Non-pigmented ciliary epithelial cell (primary cell): ENCODE measurements around the gene GRAMD4.

Source experiments
- DNase-seq: peaks from one replicate; pipeline ENCODE4 v3.0.0-alpha.2; 2010; ENCODE audit warnings: low read depth

The GRAMD4 gene

DNA sequence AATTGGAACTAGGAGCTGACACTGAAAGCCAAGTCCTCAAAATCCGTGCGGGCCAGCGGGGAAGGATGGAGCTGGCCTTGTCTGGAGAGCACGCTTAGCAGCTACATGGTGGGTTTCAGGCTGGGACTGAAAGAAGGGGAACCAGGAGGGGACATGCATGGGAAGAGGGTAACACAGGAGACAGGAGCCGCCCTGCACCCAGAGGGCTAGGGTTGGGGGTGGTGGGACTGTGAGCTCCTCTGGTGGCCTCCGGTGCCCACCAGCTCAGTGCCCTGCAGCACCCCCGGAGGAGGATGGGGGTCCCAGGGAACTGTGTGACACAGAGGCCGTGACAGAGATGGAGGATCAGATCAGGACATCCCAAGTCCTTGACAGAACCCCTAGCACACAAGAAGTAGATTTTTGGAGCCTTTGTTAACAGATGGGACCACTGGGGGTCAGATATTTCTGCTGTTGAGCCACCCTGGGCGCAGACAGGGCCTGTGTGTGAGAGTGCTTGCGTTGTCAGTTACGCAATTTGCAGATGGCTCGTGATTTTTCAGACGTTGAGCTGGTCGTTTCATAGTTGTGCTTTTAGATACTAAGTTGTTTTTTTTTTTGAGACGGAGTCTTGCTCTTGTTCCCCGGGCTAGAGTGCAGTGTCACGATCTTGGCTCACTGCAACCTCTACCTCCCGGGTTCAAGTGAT is 21.3 kb upstream of the GRAMD4 start:
- no peak for DNase-seq

DNA sequence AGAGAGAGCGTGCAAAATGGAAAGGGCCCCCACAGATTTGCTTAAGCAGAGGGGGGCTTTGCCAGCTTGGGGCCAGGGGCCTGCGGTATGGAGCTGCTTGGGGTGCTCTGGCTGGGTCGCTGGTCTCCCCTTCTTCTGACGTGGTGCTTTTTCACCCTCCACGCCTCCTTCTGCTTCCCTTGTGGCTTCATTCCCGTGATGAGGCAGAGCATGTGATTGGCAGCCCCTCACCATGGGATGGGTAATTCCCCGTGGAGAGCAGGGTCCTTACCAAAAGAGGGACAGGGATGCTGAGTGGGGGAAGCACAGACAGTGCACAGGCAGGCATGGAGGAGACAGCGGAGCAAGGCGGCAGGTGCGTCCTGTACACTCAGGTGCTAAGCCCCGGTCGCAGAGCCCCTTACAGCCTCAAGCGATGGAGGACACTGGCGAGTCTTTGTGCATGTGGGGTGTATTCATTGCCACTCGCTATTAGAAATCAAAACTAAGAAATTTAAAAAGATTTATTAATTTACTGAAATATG is 19.9 kb upstream of the GRAMD4 start:
- no peak for DNase-seq

DNA sequence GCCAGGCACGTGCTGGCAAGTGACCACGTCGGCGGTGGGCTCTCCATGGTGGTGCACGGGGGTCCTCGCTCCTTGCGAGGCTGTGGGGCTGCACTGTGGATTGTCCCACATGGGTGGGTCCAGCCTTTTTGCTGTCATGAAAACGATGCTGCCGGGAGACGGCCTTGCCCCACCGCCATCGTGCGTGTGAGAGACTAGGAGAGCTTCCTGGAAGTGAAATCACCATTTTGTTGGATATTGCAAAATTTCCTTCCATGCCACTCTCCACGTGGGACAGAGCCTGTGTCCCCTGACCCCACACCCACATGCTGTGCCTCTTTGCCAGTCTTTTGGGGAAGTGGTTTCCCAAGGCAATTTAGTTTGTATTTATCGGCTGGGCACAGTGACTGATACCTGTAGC is 18.2 kb upstream of the GRAMD4 start:
- DNase-seq, result no peak

DNA sequence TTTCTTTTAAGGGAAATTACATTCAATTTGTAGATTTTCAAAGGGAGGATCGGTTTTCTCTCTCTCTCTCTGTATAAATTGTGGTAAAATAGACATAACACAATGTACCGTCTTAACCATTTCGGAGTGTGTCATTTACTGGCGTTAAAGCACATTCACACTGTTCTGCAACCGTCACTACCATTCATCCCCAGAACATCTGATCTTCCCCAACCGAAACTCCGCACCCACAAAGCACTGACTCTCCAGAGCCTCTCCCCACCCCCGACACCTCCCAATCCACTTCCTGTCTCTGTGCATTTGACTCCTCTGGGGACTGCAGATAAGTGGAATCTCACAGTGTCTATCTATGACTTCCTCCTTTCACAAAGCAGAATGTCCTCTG is 15.9 kb upstream of the GRAMD4 start:
- DNase-seq, result no peak

DNA sequence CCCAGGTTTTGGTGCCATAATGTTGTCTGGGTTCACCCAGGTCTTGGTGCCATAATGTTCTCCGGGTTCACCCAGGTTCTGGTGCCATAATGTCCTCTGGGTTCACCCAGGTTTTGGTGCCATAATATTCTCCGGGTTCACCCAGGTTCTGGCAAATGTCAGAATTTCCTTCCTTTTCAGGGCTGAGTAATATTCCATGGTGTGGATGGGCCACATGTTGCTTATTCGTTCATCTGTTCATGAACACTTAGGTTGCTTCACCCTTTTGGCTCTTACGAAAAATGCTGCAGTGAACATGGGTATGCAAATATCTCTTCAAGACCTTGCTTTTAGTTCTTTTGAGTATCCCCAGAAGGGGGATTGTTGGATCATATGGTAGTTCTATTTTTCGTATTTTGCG is 15.1 kb upstream of the GRAMD4 start:
- DNase-seq, result no peak

DNA sequence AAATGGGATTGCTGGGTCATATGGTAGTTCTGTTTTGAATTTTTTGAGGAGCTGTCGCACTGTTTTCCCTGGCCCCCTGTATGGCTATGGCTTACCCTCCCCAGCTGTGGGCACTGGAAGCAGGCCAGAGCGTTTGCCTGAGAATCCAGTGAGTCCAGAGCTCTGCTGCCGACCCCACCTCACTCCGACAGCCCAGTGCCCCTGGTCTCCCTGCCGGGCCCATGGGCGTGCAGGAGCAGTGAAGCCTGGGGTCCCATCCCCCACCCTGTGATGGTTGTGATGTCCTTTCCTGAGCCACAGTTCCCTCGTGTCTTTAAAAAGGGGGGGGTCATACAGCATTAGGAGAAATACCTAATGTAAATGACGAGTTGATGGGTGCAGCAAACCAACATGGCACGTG is 13.3 kb upstream of the GRAMD4 start:
- no peak for DNase-seq

DNA sequence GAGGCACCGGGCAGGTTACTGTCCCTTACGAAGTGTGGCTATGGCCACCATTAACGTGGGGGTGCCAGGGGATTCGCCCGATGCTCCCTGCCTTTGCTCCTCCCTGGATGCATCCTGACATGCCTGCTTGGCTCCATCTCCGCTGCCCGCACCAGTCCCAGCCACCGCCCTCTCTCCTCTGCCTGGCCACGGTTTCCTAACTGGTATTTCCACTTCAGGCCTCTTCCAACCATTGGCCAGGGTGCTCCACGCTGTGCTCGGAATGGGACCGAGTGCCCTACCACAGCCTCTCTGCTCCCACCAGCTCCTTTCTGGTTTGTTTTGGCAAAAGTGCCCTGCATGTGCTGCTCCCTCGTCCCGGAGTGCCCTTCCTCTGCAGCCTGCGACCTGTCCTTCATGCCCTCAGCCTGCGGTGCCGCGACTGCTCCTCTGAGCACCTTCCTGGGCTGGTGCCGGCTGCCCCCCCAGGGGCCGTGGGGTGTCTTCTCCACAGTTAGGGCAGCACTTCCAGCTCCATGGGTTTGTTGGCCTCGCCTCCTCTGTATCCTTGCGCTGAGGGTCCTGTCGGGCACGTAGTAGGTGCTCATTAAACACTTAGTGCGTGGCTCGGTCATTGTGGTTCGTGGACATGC is 12.6 kb upstream of the GRAMD4 start:
- no peak for DNase-seq

DNA sequence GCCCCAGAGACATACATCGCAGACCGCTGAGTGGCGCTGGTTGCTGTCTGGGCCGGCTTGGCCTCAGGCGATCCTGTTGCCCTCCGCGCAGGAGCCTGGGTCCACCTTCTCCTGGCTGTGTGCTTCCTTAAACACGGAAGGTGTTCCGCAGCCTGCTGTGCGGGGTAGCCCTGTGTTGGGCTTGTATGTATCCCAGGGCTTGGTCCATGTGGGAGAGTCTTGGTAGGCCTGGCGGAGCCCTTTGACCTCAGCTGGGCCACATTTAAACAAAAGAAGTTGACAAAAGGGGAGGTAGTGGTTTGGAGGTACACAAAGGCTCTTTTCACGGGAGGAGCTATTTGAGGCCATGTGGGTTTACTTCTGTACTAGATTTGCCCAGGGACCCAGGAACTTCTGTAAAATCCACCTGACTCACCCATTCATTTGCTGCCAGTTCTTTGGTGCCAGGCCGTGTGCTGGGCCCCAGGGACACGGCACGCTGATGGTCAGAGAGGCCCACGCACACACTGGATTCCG is 11.0 kb upstream of the GRAMD4 start:
- DNase-seq, result no peak

DNA sequence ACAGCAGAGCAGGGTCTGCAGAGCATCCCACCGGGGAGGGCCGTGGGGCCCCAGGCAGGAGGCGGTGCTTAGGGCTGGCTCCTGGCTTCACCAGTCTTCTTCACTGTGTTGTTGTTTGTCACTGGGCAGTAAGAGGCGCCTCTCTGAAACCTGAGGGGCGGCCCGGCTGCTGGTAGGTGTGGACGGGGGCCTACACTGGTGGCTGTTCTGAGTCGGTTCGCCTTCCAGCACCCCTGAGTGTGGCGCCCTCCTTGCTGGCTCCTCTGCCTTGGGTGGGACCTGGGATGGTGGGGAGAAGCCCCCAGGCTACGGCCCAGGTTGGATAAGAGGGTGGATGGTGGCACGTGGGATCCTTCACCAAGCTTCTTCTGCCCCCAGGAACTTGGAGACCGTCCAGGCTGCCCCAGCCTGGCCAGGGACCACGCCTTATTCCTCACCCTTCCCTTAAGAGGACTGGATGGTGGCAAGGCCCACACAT is 10.4 kb upstream of the GRAMD4 start:
- no peak for DNase-seq

DNA sequence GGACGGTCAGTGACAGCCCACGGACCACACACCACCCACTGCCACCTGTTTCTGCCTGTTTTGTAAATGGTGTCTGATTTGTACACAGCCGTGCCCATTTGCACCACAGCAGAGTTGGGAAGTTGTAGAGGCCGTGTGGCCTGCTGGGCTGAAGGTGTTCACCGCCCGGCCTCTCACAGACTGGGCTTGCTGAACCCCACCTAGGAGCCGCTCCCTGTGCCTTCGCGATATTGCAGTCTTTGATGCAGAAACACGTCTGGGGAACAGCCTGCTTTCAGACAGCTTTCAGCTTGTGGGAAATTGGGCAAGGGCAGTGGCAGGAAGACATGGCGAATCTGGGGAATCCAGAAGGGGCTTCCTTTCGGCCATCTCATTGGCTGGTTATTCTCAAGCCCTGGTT is 9.8 kb upstream of the GRAMD4 start:
- no peak for DNase-seq

DNA sequence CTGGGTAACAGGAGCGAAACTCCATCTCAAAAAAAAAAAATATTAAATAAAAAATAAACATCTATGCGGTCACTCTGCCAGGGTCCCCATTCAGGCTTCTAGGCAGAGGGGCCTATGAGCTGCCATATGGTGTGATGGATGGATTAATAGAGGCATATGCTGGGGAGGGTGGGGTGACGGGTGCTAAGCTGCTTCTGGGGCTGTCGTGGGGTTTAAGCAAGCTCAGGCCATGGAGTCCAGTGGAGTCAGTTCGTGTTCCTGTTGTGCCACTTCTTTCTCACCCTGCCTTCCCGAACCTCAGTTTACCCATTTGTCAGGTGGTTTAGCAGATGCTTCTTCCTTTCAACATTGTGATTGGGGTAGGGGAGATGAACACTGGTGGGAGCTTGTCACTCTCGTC is 9.0 kb upstream of the GRAMD4 start:
- no peak for DNase-seq

DNA sequence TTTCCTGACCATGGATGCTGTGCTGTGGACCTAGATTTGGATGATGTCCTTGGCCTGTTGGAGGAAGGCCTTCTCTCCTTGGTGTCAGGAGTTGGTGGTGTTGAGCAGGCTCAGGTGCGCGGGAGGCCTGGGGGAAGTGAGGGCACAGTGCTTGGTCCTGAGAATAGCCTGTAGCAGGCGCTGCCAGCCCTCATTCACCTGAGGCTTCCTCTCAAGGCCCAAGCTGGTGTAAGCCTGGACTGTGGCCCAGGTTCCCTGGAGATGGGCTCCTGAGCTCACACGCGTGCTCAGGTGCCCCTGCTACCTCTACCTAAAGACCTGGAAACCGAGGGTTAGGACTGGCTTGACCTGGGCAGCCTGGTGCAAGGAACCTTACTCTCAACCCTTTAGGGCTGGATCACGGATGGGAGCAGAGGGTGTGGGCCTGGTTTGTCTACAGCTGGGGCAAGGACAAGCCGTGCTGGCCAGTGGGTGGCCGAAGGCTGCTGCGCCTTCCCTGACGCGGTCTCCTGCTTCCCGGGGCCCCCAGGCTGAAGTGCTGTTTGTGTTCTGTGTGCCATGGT is 7.8 kb upstream of the GRAMD4 start:
- no peak for DNase-seq

DNA sequence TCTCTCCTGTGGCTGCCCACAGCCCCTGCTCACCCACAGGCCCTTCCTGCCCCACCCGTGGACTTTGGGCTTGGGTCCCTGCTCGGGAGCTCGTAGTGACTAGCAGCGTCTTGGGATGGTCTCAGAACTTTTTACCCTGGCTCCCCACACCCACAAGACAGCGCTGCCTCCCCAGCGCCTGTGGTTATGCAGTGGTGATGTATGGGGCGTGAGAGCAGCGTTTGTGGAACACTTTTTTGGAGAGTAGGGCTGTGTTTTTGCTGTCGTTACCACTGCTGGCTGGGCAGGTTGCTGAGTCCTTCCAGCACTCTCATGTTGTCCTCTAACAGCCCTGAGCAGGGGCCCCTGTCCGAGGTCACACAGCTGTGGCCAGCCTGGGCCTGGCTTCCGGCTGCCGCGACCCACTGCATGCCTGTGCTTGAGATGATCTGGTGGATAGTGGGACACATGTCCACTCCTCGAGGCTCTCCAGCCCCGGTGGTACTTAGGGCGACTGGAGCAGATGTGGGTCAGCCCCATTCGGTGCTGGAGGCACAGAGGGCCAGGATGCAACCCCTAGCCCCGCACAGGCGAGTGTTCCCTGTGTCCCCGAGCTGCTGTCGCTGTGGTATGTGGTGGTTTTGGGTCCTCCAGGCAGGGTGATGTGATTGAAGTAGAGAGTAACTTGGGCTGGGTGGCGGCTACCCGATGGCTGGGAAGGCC is 7.1 kb upstream of the GRAMD4 start:
- no peak for DNase-seq

DNA sequence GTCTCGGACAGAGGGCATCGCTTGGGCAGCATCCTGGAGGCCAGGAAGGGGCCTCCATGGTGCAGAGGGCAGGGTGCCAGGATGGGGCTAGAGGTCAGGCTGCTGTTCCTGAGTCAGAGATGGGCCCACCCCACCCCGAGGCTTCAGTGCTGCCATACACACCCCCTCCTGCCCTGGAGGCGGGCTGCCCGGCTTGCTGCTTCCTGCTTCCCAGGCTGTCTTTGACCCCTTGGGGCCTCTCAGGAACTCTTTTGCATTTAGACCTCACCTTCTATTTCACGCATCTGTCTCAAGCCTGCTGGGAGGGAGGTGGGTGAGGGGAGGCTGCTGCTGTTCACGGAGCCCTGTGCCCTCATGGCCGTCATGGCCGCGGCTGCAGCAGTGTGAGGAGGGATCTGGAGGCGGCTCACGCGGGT is 6.6 kb upstream of the GRAMD4 start:
- DNase-seq, result no peak

DNA sequence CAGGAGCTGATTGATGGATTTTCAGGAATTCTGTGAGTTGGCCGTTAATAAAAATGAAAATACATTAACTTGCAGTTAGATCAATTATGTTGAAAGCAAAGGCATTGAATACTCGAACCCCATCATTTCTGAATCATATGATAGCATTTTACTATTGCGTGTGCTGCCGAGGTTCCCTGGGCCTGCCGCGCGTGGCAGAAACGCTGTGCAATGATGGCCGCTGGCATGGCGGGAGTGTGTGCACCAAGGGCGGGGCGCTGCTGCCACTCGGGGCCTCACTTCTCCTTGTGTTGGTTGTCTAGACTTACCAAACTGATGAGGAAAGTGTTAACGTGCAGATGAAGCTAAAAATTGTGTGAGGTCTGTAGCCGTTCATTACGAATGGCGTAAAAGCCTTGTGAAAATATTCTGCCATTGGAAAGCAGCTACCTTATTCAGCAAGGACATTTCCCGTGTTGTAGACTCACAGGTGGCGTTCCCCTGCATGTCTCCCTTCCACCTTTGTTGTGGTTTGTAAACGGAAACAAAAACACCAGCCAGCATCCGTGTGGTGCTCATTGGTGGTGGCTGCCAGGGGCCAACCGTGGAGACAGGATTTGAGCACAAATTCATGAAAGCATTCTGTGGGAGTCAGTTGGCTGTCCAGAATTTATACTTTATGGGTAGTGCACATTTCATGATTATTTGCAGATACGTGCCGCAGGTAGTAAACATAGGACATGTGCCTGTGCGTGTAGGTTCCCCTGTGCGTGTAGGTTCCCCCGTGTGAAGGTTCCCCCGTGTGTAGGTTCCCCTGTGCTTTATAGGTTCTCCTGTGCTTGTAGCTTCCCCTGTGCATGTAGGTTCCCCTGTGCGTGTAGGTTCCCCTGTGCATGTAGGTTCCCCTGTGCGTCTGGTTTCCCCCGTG is 5.9 kb upstream of the GRAMD4 start:
- DNase-seq, result no peak

DNA sequence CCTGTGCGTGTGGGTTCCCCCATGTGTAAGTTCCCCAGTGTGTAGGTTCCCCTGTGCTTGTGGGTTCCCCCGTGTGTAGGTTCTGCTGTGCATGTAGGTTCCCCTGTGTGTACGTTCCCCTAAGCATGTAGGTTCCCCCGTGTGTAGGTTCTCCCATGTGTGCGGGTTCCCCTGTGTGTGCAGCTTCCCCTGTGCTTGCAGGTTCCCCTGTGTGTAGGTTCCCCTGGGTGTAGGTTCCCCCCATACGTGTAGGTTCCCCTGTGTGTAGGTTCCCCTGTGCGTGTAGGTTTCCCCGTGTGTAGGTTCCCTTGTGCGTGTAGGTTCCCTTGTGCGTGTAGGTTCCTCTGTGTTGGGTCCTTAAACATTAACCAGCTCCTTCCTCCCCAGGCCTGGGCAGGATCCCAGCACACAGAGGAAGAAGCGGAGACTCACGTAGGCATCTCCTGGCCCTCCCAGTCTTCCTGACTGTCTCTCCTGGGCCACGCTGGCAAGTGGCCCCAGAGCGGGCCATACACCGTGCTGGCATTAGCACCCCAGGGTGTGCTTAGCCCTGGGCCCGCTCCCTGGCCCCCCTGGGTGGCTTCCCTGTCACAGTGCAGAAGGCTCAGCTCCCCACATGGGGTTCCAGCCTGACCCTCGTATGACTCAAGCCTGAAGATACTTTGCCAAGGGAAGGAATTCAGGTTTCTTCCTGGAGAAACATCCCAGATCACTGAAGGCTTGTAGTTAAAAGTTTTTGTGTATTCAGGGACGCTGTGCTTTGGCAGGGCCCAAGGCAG is 2.8 kb upstream of the GRAMD4 start:
- DNase-seq, result no peak

DNA sequence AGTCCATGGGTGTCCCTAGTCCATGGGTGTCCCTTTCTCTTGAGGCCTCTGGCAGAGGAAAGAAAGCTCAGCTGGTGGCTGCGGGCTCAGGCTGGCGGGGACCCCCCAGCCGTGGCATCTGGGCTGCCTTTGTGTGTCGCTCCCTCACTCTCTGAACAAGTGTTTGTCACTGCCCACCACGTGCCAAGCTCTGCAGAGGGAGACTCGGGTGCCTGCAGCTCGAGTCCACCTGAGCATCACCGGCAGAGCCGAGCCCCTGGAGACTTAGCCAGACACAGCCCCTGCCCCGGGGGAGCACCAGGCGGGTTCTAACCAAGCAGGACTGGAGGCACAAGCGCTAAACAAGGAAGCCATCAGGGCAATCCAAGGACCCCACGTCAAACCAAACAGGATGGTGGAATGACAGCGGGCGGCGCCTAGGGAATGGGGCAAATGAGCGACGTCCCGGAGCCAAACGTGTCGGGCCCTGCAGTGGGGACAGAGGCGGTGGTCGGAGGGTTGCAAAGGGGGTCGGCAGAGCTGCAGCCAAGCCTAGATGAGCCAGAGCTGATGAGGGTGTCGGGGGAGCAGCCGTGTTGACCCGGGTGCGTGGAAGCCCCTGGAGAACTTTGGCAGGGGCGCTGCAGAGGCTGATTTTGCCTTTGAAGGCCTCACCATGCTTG is 2.1 kb upstream of the GRAMD4 start:
- no peak for DNase-seq

DNA sequence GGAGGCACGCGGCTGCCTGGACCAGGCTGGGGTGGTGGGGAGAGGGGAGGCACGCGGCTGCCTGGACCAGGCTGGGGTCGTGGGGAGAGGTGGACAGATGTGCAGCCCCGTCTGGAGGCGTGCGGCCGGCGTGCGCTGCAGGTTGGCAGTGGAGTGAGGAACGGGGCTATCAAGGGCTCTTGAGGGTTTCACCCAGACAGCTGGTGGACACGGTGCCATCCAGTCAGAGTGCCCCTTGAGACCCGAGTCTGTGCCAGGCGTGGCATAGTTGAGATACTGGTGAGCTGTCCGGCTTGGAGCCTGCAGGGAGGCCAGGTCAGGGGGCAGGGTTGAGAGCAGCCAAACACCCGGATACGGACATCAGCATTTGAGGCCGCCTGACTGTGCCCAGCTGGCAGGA is 1.5 kb upstream of the GRAMD4 start:
- DNase-seq, result no peak

DNA sequence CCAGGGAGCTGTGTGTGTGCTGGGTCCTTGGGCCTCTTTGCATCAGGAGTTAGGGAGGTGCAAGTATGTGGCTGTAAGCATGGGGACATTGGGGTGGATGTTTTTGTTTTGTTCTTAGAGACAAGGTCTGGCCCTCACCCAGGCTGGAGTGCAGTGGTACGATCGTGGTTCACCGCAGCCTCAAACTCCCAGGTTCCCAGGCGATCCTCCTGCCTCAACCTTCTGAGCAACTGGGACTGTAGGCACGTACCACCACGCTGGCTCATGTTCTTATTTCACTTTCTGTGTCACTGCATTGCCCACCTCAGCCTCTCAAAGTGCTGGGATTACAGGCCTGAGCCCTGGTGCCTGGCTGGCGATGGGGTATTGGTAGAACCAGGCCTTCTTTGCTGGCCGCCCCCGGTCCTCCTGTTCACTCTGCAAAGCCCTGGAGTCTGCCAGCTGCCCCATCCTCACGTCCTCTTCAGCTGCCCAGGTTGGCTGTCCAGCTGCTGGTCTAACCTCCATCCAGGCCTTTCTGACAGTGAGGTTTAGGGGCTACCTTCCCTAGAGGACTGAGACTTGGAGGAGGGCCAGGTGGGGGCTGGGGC is 851 bp upstream of the GRAMD4 start:
- DNase-seq, result no peak
